Measurements from ENCODE around the gene ELMOD1.

- TF ChIP-seq, protein P1, sequence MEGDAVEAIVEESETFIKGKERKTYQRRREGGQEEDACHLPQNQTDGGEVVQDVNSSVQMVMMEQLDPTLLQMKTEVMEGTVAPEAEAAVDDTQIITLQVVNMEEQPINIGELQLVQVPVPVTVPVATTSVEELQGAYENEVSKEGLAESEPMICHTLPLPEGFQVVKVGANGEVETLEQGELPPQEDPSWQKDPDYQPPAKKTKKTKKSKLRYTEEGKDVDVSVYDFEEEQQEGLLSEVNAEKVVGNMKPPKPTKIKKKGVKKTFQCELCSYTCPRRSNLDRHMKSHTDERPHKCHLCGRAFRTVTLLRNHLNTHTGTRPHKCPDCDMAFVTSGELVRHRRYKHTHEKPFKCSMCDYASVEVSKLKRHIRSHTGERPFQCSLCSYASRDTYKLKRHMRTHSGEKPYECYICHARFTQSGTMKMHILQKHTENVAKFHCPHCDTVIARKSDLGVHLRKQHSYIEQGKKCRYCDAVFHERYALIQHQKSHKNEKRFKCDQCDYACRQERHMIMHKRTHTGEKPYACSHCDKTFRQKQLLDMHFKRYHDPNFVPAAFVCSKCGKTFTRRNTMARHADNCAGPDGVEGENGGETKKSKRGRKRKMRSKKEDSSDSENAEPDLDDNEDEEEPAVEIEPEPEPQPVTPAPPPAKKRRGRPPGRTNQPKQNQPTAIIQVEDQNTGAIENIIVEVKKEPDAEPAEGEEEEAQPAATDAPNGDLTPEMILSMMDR (IDR thresholded peaks at IDR 0.05): no peak
- no peak for TF ChIP-seq EZH2 (IDR thresholded peaks at IDR 0.05; ENCODE audit: borderline replicate concordance, insufficient read depth, low read depth, low read length, poor library complexity, severe bottlenecking)
Measured at GRCh38 chr11:107605061-107606006, 14.4 kb downstream of the ELMOD1 start.
